Gastroesophageal sphincter (tissue), 4 donors: ENCODE data around the gene B3GNT2. TPM values are rescaled to one million over a fixed set of nuclear protein-coding genes. Genes with fewer than 3 reads are reported as not detected.

Source experiments
- ATAC-seq: fragments of 150-250 bp; one replicate; pipeline ENCODE4 v1.9.1; 2016; ENCODE audit warnings: mild to moderate bottlenecking, moderate library complexity
- H3K27ac ChIP-seq, 4 donors: fragments of 200-600 bp; sonication (generic) in 3 of 4; 1 replicate in 3 of 4; 2 replicates in 1 of 4; pipeline ENCODE4 v1.5.1; 2016 to 2019
- H3K27me3 ChIP-seq: fragments of 200-600 bp; sonication (generic); one replicate; pipeline ENCODE4 v1.5.1; 2019
- H3K36me3 ChIP-seq, 2 donors: fragments of 200-600 bp; sonication (generic); one replicate each; pipeline ENCODE4 v1.5.1; 2019; ENCODE audit warnings: control low read depth in 1 of 2
- H3K4me1 ChIP-seq, 3 donors: fragments of 200-600 bp; sonication (generic); 1 replicate in 2 of 3; 2 replicates in 1 of 3; pipeline ENCODE4 v1.5.1; 2016 to 2019; ENCODE audit warnings: control low read depth in 2 of 3
- H3K4me3 ChIP-seq, 2 donors: fragments of 200-600 bp; sonication (generic); one replicate each; pipeline ENCODE4 v1.5.1; 2019; ENCODE audit warnings: mild to moderate bottlenecking in 1 of 2, moderate library complexity in 1 of 2
- H3K9me3 ChIP-seq, 3 donors: fragments of 200-600 bp; sonication (generic); one replicate each; pipeline ENCODE4 v1.5.1; 2017 to 2019; ENCODE audit warnings: control low read depth in 2 of 3
- CTCF ChIP-seq, 4 experiments: fragments of 200-600 bp in 2 of 4; fragments of 450-650 bp in 2 of 4; sonication (generic) in 1 of 4; IDR thresholded peaks; one replicate each; pipeline ENCODE4 v1.5.1; 2017 to 2019; ENCODE audit warnings: antibody characterized with exemption in 4 of 4, mild to moderate bottlenecking in 2 of 4, moderate library complexity in 2 of 4
- EP300 ChIP-seq: sonication (generic); formaldehyde crosslinking; IDR thresholded peaks from one replicate; pipeline ENCODE4 v1.6.1; 2017; ENCODE audit warnings: antibody characterized with exemption, mild to moderate bottlenecking
- POLR2A ChIP-seq, 2 donors: fragments of 450-650 bp; IDR thresholded peaks; one replicate each; pipeline ENCODE4 v1.6.1; 2017; ENCODE audit warnings: antibody characterized with exemption in 2 of 2, mild to moderate bottlenecking in 2 of 2, moderate library complexity in 1 of 2
- POLR2AphosphoS5 ChIP-seq: sonication (generic); formaldehyde crosslinking; IDR thresholded peaks from one replicate; pipeline ENCODE4 v1.6.1; 2017; ENCODE audit warnings: antibody characterized with exemption
- WGBS, 2 donors: methylation state at CpG; one replicate each; pipeline ENCODE4 v1.1.5; 2018; ENCODE audit warnings: low coverage in 1 of 2; 5-methylcytosine and 5-hydroxymethylcytosine counted together
- total RNA-seq, 4 donors: library from RNA; depleted of rRNA; stranded (reverse); fragments of >200 nt; gene quantifications; one replicate each; pipeline ENCODE4 v1.1.0, GENCODE V29; 2016

The B3GNT2 gene
- total RNA-seq, 4 donors from 2014 or later, result 10.5 to 24.7 (median 14.1) TPM

- Histone ChIP-seq H3K36me3 (no peaks in the 10 kb centered on the region), H3K4me3 (no peak overlapping the region), H3K4me1 (peaks cover 0 to 6% (median 0%) of the 10 kb centered on the region in 3 donors), H3K9me3 (no peaks in the 10 kb centered on the region), H3K27me3 (no peaks in the 10 kb centered on the region), H3K27ac (no peak overlapping the region)
- 25 to 64% methylated on average over 2 to 3 of the region's 5 CpGs for WGBS, 2 donors
- peak; percentile 50 for TF ChIP-seq POLR2AphosphoS5
- TF ChIP-seq POLR2A (IDR thresholded peaks at IDR 0.05), result no peak
- peak; percentile 57 for ATAC-seq
Measured at GRCh38 chr2:62178741-62179271, 17.1 kb upstream of the B3GNT2 start.

GRCh38 chr2:62180975-62181374 is 14.9 kb upstream of the B3GNT2 start:
- H3K36me3 ChIP-seq, result no peaks in the 10 kb centered on the region
- TF ChIP-seq POLR2A (IDR thresholded peaks at IDR 0.05) (no peak), CTCF (IDR thresholded peaks at IDR 0.05) (no peak), POLR2AphosphoS5 (no peak), EP300 (no peak)
- H3K9me3 ChIP-seq, result no peaks in the 10 kb centered on the region
- 68% methylated on average over 4 of the region's 4 CpGs; no CpG with 5 or more reads in 1 of the 2 donors for WGBS, 2 donors
- H3K27ac ChIP-seq, result no peak overlapping the region
- H3K4me3 ChIP-seq, result no peak overlapping the region
- H3K27me3 ChIP-seq, result no peaks in the 10 kb centered on the region
- no peak for ATAC-seq
- H3K4me1 ChIP-seq, result peaks cover 0 to 6% (median 0%) of the 10 kb centered on the region in 3 donors

GRCh38 chr2:62181843-62182242 is 14.1 kb upstream of the B3GNT2 start:
- Histone ChIP-seq H3K4me1 (peaks cover 0 to 6% (median 0%) of the 10 kb centered on the region in 3 donors), H3K4me3 (no peak overlapping the region), H3K36me3 (no peaks in the 10 kb centered on the region), H3K9me3 (no peaks in the 10 kb centered on the region), H3K27ac (no peak overlapping the region), H3K27me3 (no peaks in the 10 kb centered on the region)
- TF ChIP-seq EP300, result no peak
- TF ChIP-seq CTCF (IDR thresholded peaks at IDR 0.05), result no peak
- TF ChIP-seq POLR2AphosphoS5, result no peak
- TF ChIP-seq POLR2A (IDR thresholded peaks at IDR 0.05), result no peak
- no peak for ATAC-seq
- WGBS, 2 donors, result 76 to 80% methylated on average over 1 to 3 of the region's 3 CpGs

- TF ChIP-seq POLR2A (IDR thresholded peaks at IDR 0.05) (no peak), EP300 (no peak), POLR2AphosphoS5 (no peak), CTCF (IDR thresholded peaks at IDR 0.05) (no peak)
- Histone ChIP-seq H3K4me3 (no peak overlapping the region), H3K9me3 (no peaks in the 10 kb centered on the region), H3K27me3 (no peaks in the 10 kb centered on the region), H3K27ac (no peak overlapping the region), H3K4me1 (no peaks in the 10 kb centered on the region), H3K36me3 (no peaks in the 10 kb centered on the region)
- ATAC-seq, result no peak
- 56 to 67% methylated on average over 1 to 3 of the region's 3 CpGs for WGBS, 2 donors
Measured at GRCh38 chr2:62184512-62185230, 11.2 kb upstream of the B3GNT2 start.

- 80 to 86% methylated on average over 11 to 14 of the region's 15 CpGs for WGBS, 2 donors
- Histone ChIP-seq H3K27me3 (no peaks in the 10 kb centered on the region), H3K36me3 (no peaks in the 10 kb centered on the region), H3K27ac (no peak overlapping the region), H3K9me3 (no peaks in the 10 kb centered on the region), H3K4me1 (no peaks in the 10 kb centered on the region), H3K4me3 (no peak overlapping the region)
- TF ChIP-seq CTCF (IDR thresholded peaks at IDR 0.05), result no peak
- no peak for TF ChIP-seq EP300
- TF ChIP-seq POLR2A (IDR thresholded peaks at IDR 0.05), result no peak
- TF ChIP-seq POLR2AphosphoS5, result no peak
- no peak for ATAC-seq
Measured at GRCh38 chr2:62185475-62186155, 10.3 kb upstream of the B3GNT2 start.
